ENCODE measurements around the gene DOK4. TPM values are rescaled to one million over a fixed set of nuclear protein-coding genes. Genes with fewer than 3 reads are reported as not detected.

DOK4 gene
- total RNA-seq, 1 experiment from 2014 or later, result 4.9 TPM

- H3K9ac ChIP-seq (ENCODE audit: low read length), result no peak overlapping the region
- no peaks in the 10 kb centered on the region for H3K79me2 ChIP-seq (ENCODE audit: low read length)
- H3K27ac ChIP-seq (ENCODE audit: low read length), result no peak overlapping the region
- no peaks in the 10 kb centered on the region for H3K9me2 ChIP-seq (replicated peaks; ENCODE audit: low read length)
- ATAC-seq (no peak), DNase-seq (no peak)
- H3K4me1 ChIP-seq (ENCODE audit: insufficient read depth, low read length), result no peaks in the 10 kb centered on the region
- H2AFZ ChIP-seq (ENCODE audit: low read length), result no peak overlapping the region
- peaks cover 28% of the 10 kb centered on the region; the same call in 1 of the 2 replicates for H3K36me3 ChIP-seq (ENCODE audit: low read depth, low read length)
- H3K4me2 ChIP-seq (ENCODE audit: low read length), result no peak overlapping the region
- ChIA-PET CTCF (no interaction called here), POLR2A (ENCODE audit: unreplicated experiment) (no interaction called here)
- H3K9me3 ChIP-seq (ENCODE audit: low read length), result no peaks in the 10 kb centered on the region
- no TSS peak for BruUV-seq (replicated peaks)
- intact Hi-C loops (cut with micrococcal nuclease), result no loop called here
- no peaks in the 10 kb centered on the region for H4K20me1 ChIP-seq (ENCODE audit: low read length)
- no peak for TF ChIP-seq EZH2 (IDR thresholded peaks at IDR 0.05; ENCODE audit: low read length, unreplicated experiment)
- TF ChIP-seq EZH2phosphoT487 (IDR thresholded peaks at IDR 0.05; ENCODE audit: borderline replicate concordance, low read length), result no peak
- TF ChIP-seq CTCF (conservative IDR thresholded peaks at IDR 0.05; ENCODE audit: low read depth, low read length), result no peak
- H3K4me3 ChIP-seq (ENCODE audit: low read length), result no peak overlapping the region
- no peaks in the 10 kb centered on the region for H3K27me3 ChIP-seq (ENCODE audit: low read length)
- no peaks in the 10 kb centered on the region for H3F3A ChIP-seq (ENCODE audit: low read length, unreplicated experiment)
These were observed 13.0 kb downstream of the DOK4 start for GRCh38 chr16:57473176-57473840.

GRCh38 chr16:57472665-57473060 lies 13.6 kb downstream of the DOK4 start:
- Histone ChIP-seq H2AFZ (ENCODE audit: low read length) (no peak overlapping the region), H4K20me1 (ENCODE audit: low read length) (no peaks in the 10 kb centered on the region), H3K9me3 (ENCODE audit: low read length) (no peaks in the 10 kb centered on the region), H3K4me1 (ENCODE audit: insufficient read depth, low read length) (no peaks in the 10 kb centered on the region), H3K27me3 (ENCODE audit: low read length) (no peaks in the 10 kb centered on the region), H3K9me2 (replicated peaks; ENCODE audit: low read length) (no peaks in the 10 kb centered on the region), H3K27ac (ENCODE audit: low read length) (no peak overlapping the region), H3K4me3 (ENCODE audit: low read length) (no peak overlapping the region), H3K79me2 (ENCODE audit: low read length) (no peaks in the 10 kb centered on the region), H3K36me3 (ENCODE audit: low read depth, low read length) (peaks cover 30% of the 10 kb centered on the region; the same call in 1 of the 2 replicates), H3K9ac (ENCODE audit: low read length) (no peak overlapping the region), H3K4me2 (ENCODE audit: low read length) (no peak overlapping the region), H3F3A (ENCODE audit: low read length, unreplicated experiment) (no peaks in the 10 kb centered on the region)
- ATAC-seq (peak; percentile 31), DNase-seq (no peak)
- no peak for TF ChIP-seq EZH2phosphoT487 (IDR thresholded peaks at IDR 0.05; ENCODE audit: borderline replicate concordance, low read length)
- no peak for TF ChIP-seq EZH2 (IDR thresholded peaks at IDR 0.05; ENCODE audit: low read length, unreplicated experiment)
- TF ChIP-seq CTCF (conservative IDR thresholded peaks at IDR 0.05; ENCODE audit: low read depth, low read length), result no peak
- ChIA-PET CTCF (no interaction called here), POLR2A (ENCODE audit: unreplicated experiment) (interaction anchor here (0.7 kb wide), 1 partner anchor 40 kb away, joined by 4 read pairs; no protein-coding TSS in a partner anchor)
- no TSS peak for BruUV-seq (replicated peaks)
- intact Hi-C loops (cut with micrococcal nuclease), result no loop called here
